ENCODE results near the gene NR3C2. TPM values are rescaled to one million over a fixed set of nuclear protein-coding genes. Genes with fewer than 3 reads are reported as not detected.

Gene NR3C2
- total RNA-seq, 2 donors from 2014 or later = 7.1 to 7.8 TPM

DNA sequence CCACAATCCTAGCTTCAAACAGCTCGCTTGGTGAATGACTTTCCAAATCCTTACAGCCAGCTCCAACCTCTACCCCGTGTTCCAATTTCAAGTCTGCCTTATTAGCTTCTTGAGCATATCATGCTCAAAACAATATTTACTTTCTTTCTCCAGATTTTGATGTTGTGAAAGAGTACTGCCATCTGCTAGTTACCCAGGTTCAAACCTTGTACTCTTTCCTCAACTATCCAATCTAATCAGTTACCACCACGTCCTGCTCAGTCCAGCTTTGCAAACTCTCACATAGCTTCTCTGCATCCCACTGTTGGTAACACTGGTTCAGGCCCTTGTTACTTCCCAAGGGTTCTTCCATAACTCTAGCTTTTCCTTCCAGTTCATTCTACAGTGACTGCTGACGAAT is 179.1 kb downstream of the NR3C2 start:
- peaks cover 5% of the 10 kb centered on the region for H3K36me3 Mint-ChIP-seq (ENCODE audit: low read depth)
- no peak overlapping the region for H3K4me3 Mint-ChIP-seq
- peaks cover 4% of the 10 kb centered on the region for H3K4me1 Mint-ChIP-seq
- H3K27me3 Mint-ChIP-seq = no peaks in the 10 kb centered on the region
- ATAC-seq (replicated peaks) = no peak
- H3K27ac Mint-ChIP-seq = no peak overlapping the region
- peaks cover 7% of the 10 kb centered on the region for H3K9me3 Mint-ChIP-seq

DNA sequence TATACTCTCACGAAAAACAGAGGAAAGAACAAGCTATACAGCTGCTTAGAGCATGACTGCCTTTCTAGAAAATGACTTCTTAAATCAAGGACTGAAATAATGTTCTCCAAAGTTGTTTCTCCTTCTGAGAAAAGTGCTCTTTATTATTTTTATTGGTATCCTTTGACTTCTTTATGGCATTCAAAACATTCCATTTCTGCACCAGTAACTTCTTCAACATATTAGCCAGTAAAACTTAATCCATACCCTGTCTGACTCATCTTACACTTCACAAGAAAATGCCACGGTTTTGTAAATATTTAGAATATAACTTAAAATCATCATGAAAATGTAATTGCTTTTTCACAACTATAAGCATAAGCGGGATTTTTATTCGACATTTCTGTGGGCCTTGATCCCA is 180.4 kb downstream of the NR3C2 start:
- H3K4me3 Mint-ChIP-seq = no peak overlapping the region
- H3K36me3 Mint-ChIP-seq (ENCODE audit: low read depth) = peaks cover 6% of the 10 kb centered on the region
- H3K27ac Mint-ChIP-seq = no peak overlapping the region
- H3K9me3 Mint-ChIP-seq = peaks cover 7% of the 10 kb centered on the region
- no peak for ATAC-seq (replicated peaks)
- peaks cover 4% of the 10 kb centered on the region for H3K4me1 Mint-ChIP-seq
- H3K27me3 Mint-ChIP-seq = no peaks in the 10 kb centered on the region

DNA sequence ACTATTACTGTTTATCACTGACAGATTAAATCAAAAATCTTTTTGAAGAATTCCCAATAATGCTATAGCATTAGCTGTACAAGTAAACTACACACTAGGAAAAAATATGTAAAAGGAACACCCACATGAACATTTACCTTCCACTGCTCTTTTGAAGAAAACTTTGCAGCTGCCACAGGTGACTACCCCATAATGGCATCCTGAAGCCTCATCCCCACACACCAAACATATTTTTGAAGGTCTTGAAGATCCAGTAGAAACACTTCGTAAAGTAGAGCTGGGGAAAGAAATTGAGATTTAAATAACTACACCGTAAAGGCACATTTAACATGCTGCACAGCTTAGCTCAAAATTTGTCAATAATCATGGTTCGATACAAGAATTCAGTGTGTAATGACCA is 182.4 kb downstream of the NR3C2 start:
- H3K4me1 Mint-ChIP-seq = peaks cover 8% of the 10 kb centered on the region
- H3K27ac Mint-ChIP-seq = no peak overlapping the region
- H3K27me3 Mint-ChIP-seq = no peaks in the 10 kb centered on the region
- no peak overlapping the region for H3K4me3 Mint-ChIP-seq
- H3K9me3 Mint-ChIP-seq = peaks cover 7% of the 10 kb centered on the region
- H3K36me3 Mint-ChIP-seq (ENCODE audit: low read depth) = peaks cover 6% of the 10 kb centered on the region
- no peak for ATAC-seq (replicated peaks)

DNA sequence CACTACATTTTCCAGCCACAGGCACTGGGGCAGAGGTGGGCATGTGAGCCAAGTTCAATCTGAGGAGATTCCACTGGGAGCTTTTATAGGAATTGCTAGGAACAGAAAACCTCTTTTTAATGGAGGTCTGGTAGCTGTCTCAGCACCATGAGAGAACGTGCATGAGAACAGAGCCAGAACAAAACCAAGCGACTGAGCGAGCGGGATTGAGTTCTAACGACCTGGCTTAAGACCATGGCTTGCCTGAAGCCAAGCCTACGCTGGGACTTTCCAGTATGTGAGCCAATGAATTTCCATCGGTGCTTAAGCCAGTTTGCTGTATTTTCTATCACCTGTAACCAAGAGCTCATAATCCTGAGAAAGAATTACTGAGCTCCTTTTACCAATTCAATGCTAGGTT is 183.7 kb downstream of the NR3C2 start:
- H3K9me3 Mint-ChIP-seq = peaks cover 4% of the 10 kb centered on the region
- H3K27ac Mint-ChIP-seq = no peak overlapping the region
- peaks cover 9% of the 10 kb centered on the region for H3K4me1 Mint-ChIP-seq
- H3K4me3 Mint-ChIP-seq = no peak overlapping the region
- no peak for ATAC-seq (replicated peaks)
- H3K36me3 Mint-ChIP-seq (ENCODE audit: low read depth) = peaks cover 6% of the 10 kb centered on the region
- no peaks in the 10 kb centered on the region for H3K27me3 Mint-ChIP-seq

DNA sequence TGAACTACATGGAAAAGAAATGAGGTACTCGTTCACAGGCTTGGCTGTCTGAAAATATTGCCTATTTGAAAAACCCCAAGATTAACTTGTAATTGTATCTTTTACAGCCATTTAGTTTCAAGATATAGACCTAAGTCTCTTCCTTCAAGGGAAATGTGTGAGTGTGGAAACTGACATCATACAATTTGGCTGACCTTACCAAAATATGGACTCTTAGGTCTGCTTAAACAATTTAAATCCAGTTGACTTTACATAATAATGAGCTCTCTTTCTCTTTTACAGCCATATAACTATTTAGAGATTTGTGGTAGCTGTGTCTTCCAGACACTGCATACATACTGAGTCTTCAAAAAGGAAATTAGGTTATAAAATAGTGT is 186.9 kb downstream of the NR3C2 start:
- no peak overlapping the region for H3K4me3 Mint-ChIP-seq
- no peaks in the 10 kb centered on the region for H3K27me3 Mint-ChIP-seq
- H3K9me3 Mint-ChIP-seq = no peaks in the 10 kb centered on the region
- no peak for ATAC-seq (replicated peaks)
- H3K36me3 Mint-ChIP-seq (ENCODE audit: low read depth) = peaks cover 6% of the 10 kb centered on the region
- peaks cover 8% of the 10 kb centered on the region for H3K4me1 Mint-ChIP-seq
- H3K27ac Mint-ChIP-seq = no peak overlapping the region

DNA sequence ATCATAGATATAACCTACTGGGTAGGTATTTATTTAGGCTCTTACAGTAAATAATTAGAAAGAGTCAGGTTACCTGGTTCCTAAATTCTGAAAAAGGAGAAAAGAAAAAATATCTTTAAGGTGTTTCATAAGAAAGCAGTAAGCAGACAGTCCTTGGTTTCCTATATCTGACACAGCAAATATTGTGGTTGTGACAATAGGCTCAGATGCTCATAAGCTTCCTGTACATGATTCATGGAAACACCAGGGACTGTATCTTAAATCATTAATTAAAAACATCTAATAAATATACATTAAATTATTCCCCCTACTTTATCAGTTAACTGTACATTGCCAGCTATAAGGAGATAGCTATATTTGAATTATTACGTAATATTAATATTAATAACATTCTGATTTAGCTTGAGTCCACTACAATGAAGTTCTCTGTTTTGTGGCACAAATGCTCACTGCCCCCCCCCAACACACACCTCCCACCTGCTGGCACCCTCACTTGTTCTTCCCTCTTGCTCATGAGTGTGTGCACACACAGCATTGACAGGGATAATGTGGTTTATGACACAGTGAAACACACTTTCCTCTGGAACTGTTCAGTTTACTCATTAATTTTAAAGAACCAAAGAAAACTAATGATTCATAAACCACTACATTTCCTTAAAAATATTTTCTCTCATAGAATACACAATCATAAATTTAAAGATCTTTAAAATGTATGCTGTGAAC is 187.4 kb downstream of the NR3C2 start:
- Mint-ChIP-seq H3K27ac (no peak overlapping the region), H3K36me3 (ENCODE audit: low read depth) (peaks cover 6% of the 10 kb centered on the region), H3K27me3 (no peaks in the 10 kb centered on the region), H3K4me1 (peaks cover 8% of the 10 kb centered on the region), H3K9me3 (no peaks in the 10 kb centered on the region), H3K4me3 (no peak overlapping the region)
- peak; percentile 61 for ATAC-seq (replicated peaks)

DNA sequence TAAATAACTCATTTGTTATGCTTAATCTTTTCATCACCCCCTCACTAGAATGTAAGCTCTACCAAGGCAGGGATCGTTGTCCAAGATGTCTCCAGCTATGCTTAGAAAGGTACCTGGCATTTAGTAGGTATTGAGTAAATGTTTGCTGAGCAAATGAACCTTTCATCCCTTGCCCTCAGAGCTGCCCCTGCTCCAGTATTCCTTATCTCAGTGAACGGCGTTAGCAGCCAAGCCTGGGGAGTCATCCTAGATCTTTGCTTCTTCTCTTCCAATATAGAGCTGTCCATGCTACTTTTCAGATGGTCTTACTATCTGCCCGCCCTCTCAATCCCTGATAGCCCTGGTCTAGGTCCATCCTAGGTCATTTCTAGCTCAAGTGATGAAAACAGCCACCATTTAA is 188.4 kb downstream of the NR3C2 start:
- no peak for ATAC-seq (replicated peaks)
- no peaks in the 10 kb centered on the region for H3K27me3 Mint-ChIP-seq

DNA sequence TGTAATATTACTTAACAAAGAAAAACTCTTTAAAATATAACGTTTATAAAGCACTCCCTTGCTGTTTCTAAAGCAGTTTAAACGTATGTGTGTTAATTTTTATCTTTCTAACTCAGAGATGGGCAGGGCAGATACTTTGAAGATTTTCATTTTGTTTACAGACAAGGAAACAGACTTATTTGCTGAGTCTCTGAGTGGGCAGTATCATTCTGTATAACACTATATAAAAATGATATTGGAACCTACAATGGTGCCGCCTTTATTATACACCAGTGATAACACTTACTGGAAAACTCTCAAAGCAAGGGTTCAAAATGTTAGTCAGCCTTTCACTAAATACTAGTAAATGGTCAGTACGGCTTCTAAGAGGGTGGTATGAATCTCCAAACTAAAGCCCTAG is 193.4 kb downstream of the NR3C2 start:
- no peak for ATAC-seq (replicated peaks)

More for the DNA sequence above, 188.4 kb downstream of the NR3C2 start:
- Mint-ChIP-seq H3K27ac (no peak overlapping the region), H3K9me3 (no peaks in the 10 kb centered on the region), H3K36me3 (ENCODE audit: low read depth) (peaks cover 6% of the 10 kb centered on the region), H3K4me3 (no peak overlapping the region), H3K4me1 (peaks cover 8% of the 10 kb centered on the region)

DNA sequence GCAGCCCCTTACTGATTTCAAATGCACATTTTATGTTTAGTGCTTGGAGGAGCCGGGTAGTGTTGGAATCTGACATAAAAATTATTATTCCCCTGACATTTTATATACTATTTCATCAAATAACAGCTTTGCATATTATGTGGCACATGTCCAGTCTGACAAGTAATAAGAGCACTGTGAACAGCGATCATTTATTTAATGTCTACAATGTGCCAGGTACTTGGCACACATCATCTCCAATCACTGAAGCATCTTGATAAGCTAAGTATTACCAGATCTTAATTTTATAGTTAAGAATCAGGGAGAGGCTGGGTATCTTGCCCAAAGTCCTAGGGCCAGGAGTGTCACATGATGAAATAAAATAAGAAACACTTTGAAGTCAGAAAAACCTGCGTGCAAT is 197.2 kb downstream of the NR3C2 start:
- peaks cover 5% of the 10 kb centered on the region for H3K4me1 Mint-ChIP-seq
- H3K27me3 Mint-ChIP-seq = no peaks in the 10 kb centered on the region
- H3K27ac Mint-ChIP-seq = no peak overlapping the region
- H3K36me3 Mint-ChIP-seq (ENCODE audit: low read depth) = no peaks in the 10 kb centered on the region
- no peak overlapping the region for H3K4me3 Mint-ChIP-seq
- ATAC-seq (replicated peaks) = no peak
- no peaks in the 10 kb centered on the region for H3K9me3 Mint-ChIP-seq

More for the DNA sequence above, 193.4 kb downstream of the NR3C2 start:
- Mint-ChIP-seq H3K27me3 (no peaks in the 10 kb centered on the region), H3K9me3 (no peaks in the 10 kb centered on the region), H3K27ac (no peak overlapping the region), H3K4me3 (no peak overlapping the region), H3K4me1 (peaks cover 3% of the 10 kb centered on the region), H3K36me3 (ENCODE audit: low read depth) (no peaks in the 10 kb centered on the region)

DNA sequence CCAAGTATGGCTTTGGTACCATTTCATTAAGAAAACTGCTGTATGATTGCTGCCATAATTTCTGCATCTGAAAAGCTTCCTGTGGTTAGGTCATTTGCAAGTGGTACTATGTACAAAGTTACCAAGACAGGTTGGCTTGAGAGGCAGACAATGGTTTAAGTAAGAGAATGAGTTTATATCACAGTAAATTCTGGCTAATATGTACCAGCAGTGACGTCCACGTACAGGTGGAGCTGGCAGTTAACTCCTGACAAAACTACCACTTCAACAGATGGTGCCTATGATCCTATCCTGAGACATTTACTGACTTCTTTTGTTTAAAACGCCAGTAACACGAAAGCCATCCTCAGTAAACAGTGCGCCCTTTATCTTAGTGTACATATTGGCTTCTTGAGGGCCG is 198.4 kb downstream of the NR3C2 start:
- Mint-ChIP-seq H3K27me3 (no peaks in the 10 kb centered on the region), H3K36me3 (ENCODE audit: low read depth) (no peaks in the 10 kb centered on the region)
- no peak for ATAC-seq (replicated peaks)

DNA sequence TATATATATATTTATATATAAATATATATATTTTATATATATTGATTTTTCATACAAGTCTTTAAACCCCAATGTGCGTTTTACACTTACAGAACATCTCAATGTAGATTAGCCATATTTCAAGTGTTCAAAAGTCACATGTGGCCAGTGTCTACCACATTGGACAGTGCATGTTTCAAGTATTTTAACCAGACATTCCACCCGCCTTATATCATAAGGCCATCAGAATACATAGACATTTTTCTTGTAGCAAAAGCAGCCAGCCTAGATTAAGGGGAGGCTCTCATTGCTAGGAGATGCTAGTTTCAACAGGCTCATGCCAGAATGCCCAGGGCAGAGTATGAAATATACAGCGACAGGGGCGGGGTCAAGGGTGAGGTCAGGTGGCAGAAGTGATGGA is 202.0 kb downstream of the NR3C2 start:
- Mint-ChIP-seq H3K4me1 (peaks cover 5% of the 10 kb centered on the region), H3K27me3 (no peaks in the 10 kb centered on the region), H3K36me3 (ENCODE audit: low read depth) (no peaks in the 10 kb centered on the region), H3K27ac (no peak overlapping the region), H3K4me3 (no peak overlapping the region), H3K9me3 (no peaks in the 10 kb centered on the region)
- no peak for ATAC-seq (replicated peaks)

More for the DNA sequence above, 198.4 kb downstream of the NR3C2 start:
- H3K4me1 Mint-ChIP-seq = peaks cover 5% of the 10 kb centered on the region
- H3K27ac Mint-ChIP-seq = no peak overlapping the region
- H3K4me3 Mint-ChIP-seq = no peak overlapping the region
- H3K9me3 Mint-ChIP-seq = no peaks in the 10 kb centered on the region

DNA sequence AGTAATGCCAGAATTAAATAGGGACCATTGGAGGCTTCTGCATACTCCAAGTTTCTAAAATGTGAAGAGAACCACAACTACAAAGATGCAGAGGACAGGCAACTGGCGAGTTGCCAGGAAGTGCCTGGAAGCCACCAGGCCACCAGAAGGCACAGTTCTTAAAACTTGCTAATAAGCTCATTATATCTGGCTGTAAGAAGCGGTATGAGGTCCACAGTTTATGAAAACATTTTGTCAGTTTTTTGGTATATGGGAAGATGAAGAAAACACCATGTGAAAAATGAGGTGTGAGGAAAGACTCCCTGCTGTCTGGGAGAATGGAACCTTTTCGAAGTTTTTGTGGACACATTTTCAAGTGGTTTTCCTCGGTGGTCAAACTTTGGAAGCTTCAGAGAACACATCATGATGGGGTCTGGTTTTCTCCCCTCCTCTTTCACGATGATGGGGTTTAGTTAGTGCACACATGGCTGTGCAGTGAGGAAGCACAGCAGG is 202.7 kb downstream of the NR3C2 start:
- H3K36me3 Mint-ChIP-seq (ENCODE audit: low read depth) = no peaks in the 10 kb centered on the region
- peaks cover 5% of the 10 kb centered on the region for H3K4me1 Mint-ChIP-seq
- H3K9me3 Mint-ChIP-seq = no peaks in the 10 kb centered on the region
- ATAC-seq (replicated peaks) = no peak
- no peaks in the 10 kb centered on the region for H3K27me3 Mint-ChIP-seq
- no peak overlapping the region for H3K4me3 Mint-ChIP-seq
- H3K27ac Mint-ChIP-seq = no peak overlapping the region

DNA sequence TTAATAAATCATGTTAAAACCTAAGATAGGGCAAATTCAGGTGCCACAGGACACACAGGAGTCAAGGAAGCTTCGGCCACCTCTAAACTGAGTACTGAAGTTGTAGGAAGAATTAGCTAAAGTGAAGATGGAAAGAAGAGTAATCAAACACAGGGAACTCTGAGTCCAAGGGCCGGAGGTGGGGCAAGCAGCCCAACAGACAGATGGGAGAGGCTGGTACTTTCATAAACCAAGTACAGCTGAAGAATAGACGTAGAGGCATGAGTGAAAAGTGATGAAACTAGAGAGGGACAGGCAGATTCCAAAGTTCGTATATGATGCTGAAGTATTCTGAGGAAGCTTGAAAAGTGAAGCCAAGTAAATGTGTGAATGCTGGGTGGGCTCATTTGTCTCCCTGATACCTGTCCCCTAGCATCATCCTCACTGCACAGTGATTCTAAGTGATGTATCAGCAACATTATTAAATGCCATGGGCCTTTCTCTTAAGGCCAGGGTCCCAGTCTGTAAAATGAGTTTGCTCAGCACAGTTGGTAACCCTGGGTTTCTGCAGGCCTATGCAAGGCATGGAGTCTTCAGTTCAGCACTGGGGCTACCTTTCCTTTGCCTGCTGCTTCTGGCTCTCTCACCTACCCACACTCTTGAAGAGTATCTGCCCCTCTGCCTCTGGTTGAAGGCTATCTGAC is 203.3 kb downstream of the NR3C2 start:
- Mint-ChIP-seq H3K36me3 (ENCODE audit: low read depth) (no peaks in the 10 kb centered on the region), H3K9me3 (no peaks in the 10 kb centered on the region), H3K27ac (no peak overlapping the region), H3K27me3 (no peaks in the 10 kb centered on the region), H3K4me1 (peaks cover 5% of the 10 kb centered on the region), H3K4me3 (no peak overlapping the region)
- ATAC-seq (replicated peaks) = no peak

DNA sequence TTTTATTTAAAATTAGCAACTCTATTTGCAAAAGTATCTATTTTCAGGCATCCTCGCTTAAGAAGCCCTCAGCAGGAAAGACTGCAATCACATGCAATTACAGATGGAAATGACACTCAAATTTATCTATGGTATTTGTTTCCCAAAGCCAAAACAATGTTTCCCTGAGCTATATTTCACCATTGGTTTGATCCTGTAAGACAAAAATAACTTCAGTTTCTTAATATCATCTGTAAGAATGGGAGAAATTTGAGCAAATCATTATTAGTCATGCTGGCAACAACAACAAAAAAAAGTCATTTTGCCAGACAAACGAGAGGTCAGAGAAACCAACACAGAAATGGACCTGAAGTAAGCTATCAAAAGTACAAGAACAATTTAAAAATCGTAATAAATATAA is 204.1 kb downstream of the NR3C2 start:
- no peak for ATAC-seq (replicated peaks)
- Mint-ChIP-seq H3K9me3 (no peaks in the 10 kb centered on the region), H3K27ac (no peak overlapping the region), H3K36me3 (ENCODE audit: low read depth) (no peaks in the 10 kb centered on the region), H3K4me3 (no peak overlapping the region), H3K27me3 (no peaks in the 10 kb centered on the region), H3K4me1 (peaks cover 5% of the 10 kb centered on the region)

DNA sequence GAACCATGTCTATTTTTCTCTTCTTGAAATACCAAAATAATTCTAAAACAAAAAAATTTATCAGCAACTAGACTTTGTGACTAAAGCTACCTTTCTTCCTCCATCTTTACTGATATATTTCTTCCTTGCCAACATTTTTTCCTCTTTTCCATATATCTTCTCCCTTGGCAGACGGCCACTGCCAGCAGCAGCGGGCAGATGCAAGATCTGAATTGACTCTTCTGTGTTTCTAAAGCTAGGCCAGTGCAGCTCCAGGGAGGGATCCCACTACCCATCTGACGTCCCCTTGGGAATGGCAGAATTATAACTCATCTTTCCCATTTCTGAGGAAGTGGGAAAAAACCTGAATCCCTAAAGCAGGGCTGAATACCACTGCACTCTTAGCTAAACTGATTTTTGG is 206.4 kb downstream of the NR3C2 start:
- H3K27ac Mint-ChIP-seq = no peak overlapping the region

More for the DNA sequence above, 206.4 kb downstream of the NR3C2 start:
- no peak for ATAC-seq (replicated peaks)
- no peaks in the 10 kb centered on the region for H3K9me3 Mint-ChIP-seq
- H3K4me3 Mint-ChIP-seq = no peak overlapping the region
- H3K36me3 Mint-ChIP-seq (ENCODE audit: low read depth) = no peaks in the 10 kb centered on the region
- no peaks in the 10 kb centered on the region for H3K4me1 Mint-ChIP-seq
- H3K27me3 Mint-ChIP-seq = no peaks in the 10 kb centered on the region

All from activated T-helper 17 cell treated with anti-CD3 and anti-CD28 coated beads, Interleukin-2, amount 50 U/mL, for 72 hours (primary cell).